HepG2 (cell line): ENCODE data around the gene PCDHGB6.

ENCODE experiments used
- HNRNPK ChIP-seq: fragments of 200-400 bp; formaldehyde crosslinking; IDR thresholded peaks from 2 replicates; pipeline ENCODE4 v1.6.1; 2018; ENCODE audit warnings: low read length, low read depth, moderate library complexity, mild to moderate bottlenecking; ENCODE audit not compliant: poor library complexity, severe bottlenecking
- JUN ChIP-seq: sonication (generic); formaldehyde crosslinking; IDR thresholded peaks from 2 replicates; pipeline ENCODE4 v1.4.0; 2020; ENCODE audit warnings: mild to moderate bottlenecking, missing genetic modification reagents
- MXI1 ChIP-seq: IDR thresholded peaks from 3 replicates; pipeline ENCODE4 v1.6.1; 2012; ENCODE audit warnings: low read depth, low read length, inconsistent platforms, borderline replicate concordance
- NRL ChIP-seq: sonication (generic); formaldehyde crosslinking; IDR thresholded peaks from 2 replicates; pipeline ENCODE4 v1.5.0; 2020; ENCODE audit warnings: missing genetic modification reagents, mild to moderate bottlenecking, moderate library complexity, borderline replicate concordance
- PAWR ChIP-seq: sonication (generic); formaldehyde crosslinking; IDR thresholded peaks from 2 replicates; pipeline ENCODE4 v1.4.0; 2020; ENCODE audit warnings: missing genetic modification reagents, mild to moderate bottlenecking, borderline replicate concordance
- POLR2A ChIP-seq, 2 experiments: IDR thresholded peaks; 2 replicates each; pipeline ENCODE4 v1.6.1; 2011; ENCODE audit warnings: low read depth in 2 of 2, low read length in 2 of 2, mild to moderate bottlenecking in 1 of 2, moderate library complexity in 1 of 2; ENCODE audit not compliant: insufficient read depth in 1 of 2
- POLR2AphosphoS5 ChIP-seq: IDR thresholded peaks from 2 replicates; pipeline ENCODE4 v1.6.1; 2012; ENCODE audit warnings: low read depth, low read length
- RBM39 ChIP-seq: fragments of 200-400 bp; formaldehyde crosslinking; IDR thresholded peaks from one replicate; pipeline ENCODE4 v1.6.1; 2018; ENCODE audit warnings: antibody characterized with exemption, mild to moderate bottlenecking, low read depth, low read length; ENCODE audit not compliant: poor library complexity, severe bottlenecking
- RFXAP ChIP-seq: sonication (generic); formaldehyde crosslinking; IDR thresholded peaks from 2 replicates; pipeline ENCODE4 v1.4.0; 2020; ENCODE audit warnings: missing genetic modification reagents, borderline replicate concordance
- SMAD3 ChIP-seq: sonication (generic); formaldehyde crosslinking; IDR thresholded peaks from 2 replicates; pipeline ENCODE4 v1.4.0; 2020; ENCODE audit warnings: missing genetic modification reagents
- ZNF709 ChIP-seq: sonication (generic); formaldehyde crosslinking; IDR thresholded peaks from 2 replicates; pipeline ENCODE4 v1.5.0; 2020; ENCODE audit warnings: mild to moderate bottlenecking, missing genetic modification reagents
- TF ChIP-seq, protein P1 (sequence below): sonication (generic); formaldehyde crosslinking; IDR thresholded peaks from 2 replicates; pipeline ENCODE4 v1.8.0; 2022; ENCODE audit warnings: missing genetic modification reagents, mild to moderate bottlenecking, moderate library complexity, borderline replicate concordance

DNA sequence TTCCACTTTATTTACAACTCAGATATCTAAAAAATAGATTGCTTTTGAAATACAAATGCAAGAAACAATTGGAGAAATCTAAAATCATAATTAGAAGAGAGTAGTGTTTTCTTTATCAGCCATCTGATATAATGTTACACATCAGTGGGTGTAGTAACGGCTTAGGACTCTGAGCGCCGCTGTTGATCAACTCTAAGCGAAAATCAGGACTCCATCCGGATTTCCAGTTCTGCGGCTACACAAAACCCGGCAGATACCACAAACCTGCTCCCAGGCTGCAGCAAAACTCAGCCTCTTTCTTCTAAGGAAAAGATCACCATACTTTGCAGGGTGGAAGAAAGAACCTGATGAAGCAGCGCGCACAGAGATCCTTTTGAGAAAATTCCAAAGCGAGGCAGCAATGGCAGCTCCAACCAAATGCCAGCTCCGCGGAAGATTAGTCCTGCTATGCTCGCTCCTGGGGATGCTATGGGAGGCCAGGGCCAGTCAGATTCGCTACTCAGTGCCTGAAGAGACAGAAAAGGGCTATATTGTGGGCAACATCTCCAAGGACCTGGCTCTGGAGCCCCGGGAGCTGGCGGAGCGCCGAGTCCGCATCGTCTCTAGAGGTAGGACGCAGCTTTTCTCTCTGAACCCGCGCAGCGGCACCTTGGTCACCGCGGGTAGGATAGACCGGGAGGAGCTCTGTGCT is 5.1 kb upstream of the PCDHGB6 start, which contains the start of gene PCDHGA9:
- TF ChIP-seq POLR2AphosphoS5 (no peak), HNRNPK (no peak), NRL (CRISPR knock-in tag) (no peak), RFXAP (CRISPR knock-in tag) (no peak), MXI1 (no peak), RBM39 (no peak), PAWR (CRISPR knock-in tag) (no peak), JUN (no peak), POLR2A (IDR thresholded peaks at IDR 0.05; ENCODE audit: insufficient read depth in 1 of 2, low read depth in 2 of 2, low read length in 2 of 2) (no peak), ZNF709 (no peak), SMAD3 (CRISPR knock-in tag) (no peak)
- TF ChIP-seq, protein P1, sequence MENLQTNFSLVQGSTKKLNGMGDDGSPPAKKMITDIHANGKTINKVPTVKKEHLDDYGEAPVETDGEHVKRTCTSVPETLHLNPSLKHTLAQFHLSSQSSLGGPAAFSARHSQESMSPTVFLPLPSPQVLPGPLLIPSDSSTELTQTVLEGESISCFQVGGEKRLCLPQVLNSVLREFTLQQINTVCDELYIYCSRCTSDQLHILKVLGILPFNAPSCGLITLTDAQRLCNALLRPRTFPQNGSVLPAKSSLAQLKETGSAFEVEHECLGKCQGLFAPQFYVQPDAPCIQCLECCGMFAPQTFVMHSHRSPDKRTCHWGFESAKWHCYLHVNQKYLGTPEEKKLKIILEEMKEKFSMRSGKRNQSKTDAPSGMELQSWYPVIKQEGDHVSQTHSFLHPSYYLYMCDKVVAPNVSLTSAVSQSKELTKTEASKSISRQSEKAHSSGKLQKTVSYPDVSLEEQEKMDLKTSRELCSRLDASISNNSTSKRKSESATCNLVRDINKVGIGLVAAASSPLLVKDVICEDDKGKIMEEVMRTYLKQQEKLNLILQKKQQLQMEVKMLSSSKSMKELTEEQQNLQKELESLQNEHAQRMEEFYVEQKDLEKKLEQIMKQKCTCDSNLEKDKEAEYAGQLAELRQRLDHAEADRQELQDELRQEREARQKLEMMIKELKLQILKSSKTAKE (CRISPR knock-in tag), result no peak
